A549 (cell line): ENCODE measurements around the gene SH3RF3. TPM values are rescaled to one million over a fixed set of nuclear protein-coding genes. Genes with fewer than 3 reads are reported as not detected.

ENCODE experiments used
- ATAC-seq, 2 experiments: fragments of 200-7000 bp in 1 of 2; fragments of >200 bp in 1 of 2; cut with Nextera tagmentation in 1 of 2; cut with Tn5 transposase in 1 of 2; 3 replicates each; pipeline versions ENCODE4 v1.8.0 to v1.9.1; 2018 to 2020; ENCODE audit warnings: mild to moderate bottlenecking in 1 of 2, moderate library complexity in 1 of 2
- CTCF ChIA-PET: fragments of 300-600 bp; sonication (Branson Sonifier 250); formaldehyde crosslinking; extraction: SDS; loops from one replicate; lab custom pipeline; 2021; ENCODE audit warnings: antibody characterized with exemption, inconsistent platforms; lab: Yijun Ruan, JAX
- POLR2A ChIA-PET: fragments of 350-600 bp; formaldehyde crosslinking; extraction: SDS; loops from one replicate; lab custom pipeline; 2021; ENCODE audit warnings: antibody characterized with exemption, inconsistent platforms; lab: Yijun Ruan, JAX
- DNase-seq, 2 experiments: peaks; one replicate each; pipeline versions ENCODE4 v3.0.0 to v3.0.0-alpha.2; 2011 to 2016; ENCODE audit warnings: low read depth in 1 of 2, low spot score in 1 of 2
- FAIRE-seq: peaks from 2 replicates; lab custom pipeline; 2011; peaks lifted over from hg19 to GRCh38; lab: Jason Lieb, UNC
- H3K27ac ChIP-seq, 2 experiments: fragments of >200 bp; sonication (Bioruptor Twin); formaldehyde crosslinking; 3 replicates each; pipeline ENCODE4 v1.5.1; 2016 to 2017
- H3K4me1 ChIP-seq: fragments of >200 bp; sonication (Bioruptor Twin); formaldehyde crosslinking; 3 replicates; pipeline ENCODE4 v1.6.1; 2016
- H3K4me2 ChIP-seq: fragments of >200 bp; sonication (Bioruptor Twin); formaldehyde crosslinking; 3 replicates; pipeline ENCODE4 v1.6.1; 2016
- H3K4me3 ChIP-seq: fragments of >200 bp; sonication (Bioruptor Twin); formaldehyde crosslinking; 3 replicates; pipeline ENCODE4 v1.5.1; 2016
- H3K9me3 ChIP-seq: fragments of >200 bp; sonication (Bioruptor Twin); formaldehyde crosslinking; 3 replicates; pipeline ENCODE4 v1.6.1; 2016
- ATOH8 ChIP-seq: fragments of 250-450 bp; sonication (Bioruptor Pico); IDR thresholded peaks from 2 replicates; pipeline ENCODE4 v1.5.0; 2020; ENCODE audit warnings: low read depth, mild to moderate bottlenecking, moderate library complexity
- CBX8 ChIP-seq: fragments of 200-600 bp; sonication (generic); IDR thresholded peaks from 2 replicates; pipeline ENCODE4 v1.6.1; 2016
- EP300 ChIP-seq, 2 experiments: fragments of >200 bp; sonication (Bioruptor Twin); formaldehyde crosslinking; IDR thresholded peaks; 2 replicates in 1 of 2; 3 replicates in 1 of 2; pipeline ENCODE4 v1.6.1; 2016 to 2017
- ESRRA ChIP-seq: fragments of 150-350 bp; IDR thresholded peaks from 2 replicates; pipeline ENCODE4 v1.6.1; 2014; ENCODE audit warnings: mild to moderate bottlenecking, low read length, borderline replicate concordance
- FOXS1 ChIP-seq: fragments of 250-450 bp; sonication (Bioruptor Pico); IDR thresholded peaks from 2 replicates; pipeline ENCODE4 v1.5.0; 2020; ENCODE audit warnings: mild to moderate bottlenecking, moderate library complexity
- HES2 ChIP-seq: fragments of >200 bp; sonication (Bioruptor Twin); formaldehyde crosslinking; IDR thresholded peaks from 2 replicates; pipeline ENCODE4 v1.6.1; 2016
- HOXA7 ChIP-seq: fragments of 250-450 bp; sonication (Bioruptor Pico); IDR thresholded peaks from 2 replicates; pipeline ENCODE4 v1.5.0; 2020; ENCODE audit warnings: mild to moderate bottlenecking, moderate library complexity
- HOXB13 ChIP-seq: fragments of 250-450 bp; sonication (Bioruptor Pico); IDR thresholded peaks from 2 replicates; pipeline ENCODE4 v1.5.0; 2020; ENCODE audit warnings: low read depth, mild to moderate bottlenecking, moderate library complexity
- JUN ChIP-seq, 2 experiments: fragments of >200 bp; sonication (Bioruptor Twin); formaldehyde crosslinking; IDR thresholded peaks; 2 replicates in 1 of 2; 3 replicates in 1 of 2; pipeline ENCODE4 v1.6.1; 2016 to 2017
- JUNB ChIP-seq: fragments of >200 bp; sonication (Bioruptor Twin); formaldehyde crosslinking; IDR thresholded peaks from 2 replicates; pipeline ENCODE4 v1.6.1; 2016
- KDM1A ChIP-seq: fragments of 200-600 bp; sonication (generic); IDR thresholded peaks from 2 replicates; pipeline ENCODE4 v1.6.1; 2016; ENCODE audit warnings: low read depth, mild to moderate bottlenecking
- MAFK ChIP-seq: fragments of 450-650 bp; IDR thresholded peaks from 2 replicates; pipeline ENCODE4 v1.6.1; 2014; ENCODE audit not compliant: partially characterized antibody
- NPAS2 ChIP-seq: fragments of 250-450 bp; sonication (Bioruptor Pico); IDR thresholded peaks from 2 replicates; pipeline ENCODE4 v1.8.0; 2022; ENCODE audit warnings: mild to moderate bottlenecking, moderate library complexity, borderline replicate concordance
- PHF8 ChIP-seq: fragments of 200-600 bp; sonication (generic); IDR thresholded peaks from 2 replicates; pipeline ENCODE4 v1.6.1; 2016; ENCODE audit warnings: low read depth, mild to moderate bottlenecking, antibody characterized with exemption, moderate library complexity, borderline replicate concordance
- POLR2A ChIP-seq: IDR thresholded peaks from 2 replicates; pipeline ENCODE4 v1.6.1; 2012; ENCODE audit warnings: mild to moderate bottlenecking, low read length
- RAD21 ChIP-seq, 2 experiments: fragments of >200 bp in 1 of 2; sonication (Bioruptor Twin) in 1 of 2; formaldehyde crosslinking in 1 of 2; IDR thresholded peaks in 1 of 2; conservative IDR thresholded peaks in 1 of 2; 2 replicates in 1 of 2; 3 replicates in 1 of 2; pipeline ENCODE4 v1.6.1; 2012 to 2018; ENCODE audit warnings: inconsistent platforms in 1 of 2
- RCOR1 ChIP-seq: fragments of 150-350 bp; IDR thresholded peaks from 2 replicates; pipeline ENCODE4 v1.6.1; 2014; ENCODE audit warnings: antibody characterized with exemption, low read length, low read depth
- REST ChIP-seq: fragments of 200-600 bp; sonication (generic); IDR thresholded peaks from 2 replicates; pipeline ENCODE4 v1.6.1; 2016; ENCODE audit warnings: antibody characterized with exemption, mild to moderate bottlenecking, moderate library complexity
- RNF2 ChIP-seq: fragments of 200-600 bp; sonication (generic); IDR thresholded peaks from 2 replicates; pipeline ENCODE4 v1.6.1; 2016; ENCODE audit warnings: low read depth, mild to moderate bottlenecking, antibody characterized with exemption, moderate library complexity, borderline replicate concordance
- SMC3 ChIP-seq: fragments of >200 bp; sonication (Bioruptor Twin); formaldehyde crosslinking; IDR thresholded peaks from 3 replicates; pipeline ENCODE4 v1.6.1; 2018; ENCODE audit warnings: inconsistent platforms
- TFCP2L1 ChIP-seq: fragments of 250-450 bp; sonication (Bioruptor Pico); IDR thresholded peaks from 2 replicates; pipeline ENCODE4 v1.5.0; 2021; ENCODE audit warnings: mild to moderate bottlenecking
- ZFP36 ChIP-seq: fragments of 450-650 bp; IDR thresholded peaks from 2 replicates; pipeline ENCODE4 v1.6.1; 2014; ENCODE audit warnings: borderline replicate concordance; ENCODE audit not compliant: partially characterized antibody
- ZNF302 ChIP-seq: fragments of 250-450 bp; sonication (Bioruptor Pico); IDR thresholded peaks from 2 replicates; pipeline ENCODE4 v1.9.0; 2021; ENCODE audit warnings: inconsistent platforms, mild to moderate bottlenecking, moderate library complexity
- WGBS: methylation state at CpG from one replicate; pipeline ENCODE4 v1.1.6; 2017; ENCODE audit errors: missing lambda C conversion rate; 5-methylcytosine and 5-hydroxymethylcytosine counted together
- polyA plus RNA-seq, 4 experiments: library from polyadenylated mRNA; depleted of rRNA in 3 of 4; stranded (reverse); fragments of >200 nt; fragmentation: RNase III in 1 of 4; extraction: RNeasy Plus Mini Kit Qiagen cat#74134 plus additional on column Dnase treatment in 1 of 4; gene quantifications; 2 replicates in 3 of 4; 3 replicates in 1 of 4; pipeline ENCODE4 v1.2.3, GENCODE V29; 2011 to 2017

SH3RF3 gene
- polyA plus RNA-seq, 2 of the 4 experiments (the other 2 are of a cell fraction): 0.04 to 0.21 TPM

- Histone ChIP-seq H3K27ac (no peak overlapping the region), H3K4me3 (no peak overlapping the region), H3K9me3 (no peaks in the 10 kb centered on the region), H3K4me1 (no peaks in the 10 kb centered on the region), H3K4me2 (no peak overlapping the region)
- TF ChIP-seq REST: no peak
- no peak for TF ChIP-seq HOXA7 (CRISPR knock-in tag)
- TF ChIP-seq CBX8: no peak
- TF ChIP-seq RCOR1: no peak
- TF ChIP-seq EP300 (IDR thresholded peaks at IDR 0.05): no peak
- TF ChIP-seq HOXB13: no peak
- no peak for TF ChIP-seq ZFP36
- TF ChIP-seq PHF8: no peak
- TF ChIP-seq SMC3: no peak
- no peak for TF ChIP-seq FOXS1
- no peak for TF ChIP-seq MAFK
- no peak for TF ChIP-seq ATOH8 (CRISPR knock-in tag)
- TF ChIP-seq TFCP2L1: no peak
- TF ChIP-seq NPAS2: no peak
- no peak for TF ChIP-seq RNF2
- no peak for TF ChIP-seq ZNF302
- TF ChIP-seq ESRRA: no peak
- no peak for TF ChIP-seq JUN (IDR thresholded peaks at IDR 0.05)
- 20% methylated on average over 5 of the region's 5 CpGs for WGBS
- DNase-seq: no peak
- no peak for ATAC-seq
- no peak for FAIRE-seq
- POLR2A ChIA-PET: no interaction called here
- CTCF ChIA-PET: no interaction called here
Measured at GRCh38 chr2:109158237-109158636, 29.2 kb downstream of the SH3RF3 start.

GRCh38 chr2:109159096-109159495, 30.1 kb downstream of the SH3RF3 start:
- Histone ChIP-seq H3K4me3 (no peak overlapping the region), H3K27ac (no peak overlapping the region), H3K4me1 (no peaks in the 10 kb centered on the region), H3K9me3 (no peaks in the 10 kb centered on the region), H3K4me2 (no peak overlapping the region)
- FAIRE-seq: no peak
- ChIA-PET CTCF (interaction anchor here (1.0 kb wide), 1 partner anchor 13 kb away, joined by 3 read pairs; no protein-coding TSS in a partner anchor), POLR2A (no interaction called here)
- 38% methylated on average over 7 of the region's 13 CpGs for whole genome bisulfite sequencing
- no peak for ATAC-seq
- no peak for DNase-seq
- TF ChIP-seq HES2 (no peak), ESRRA (no peak), JUNB (no peak), KDM1A (no peak), RAD21 (conservative IDR thresholded peaks at IDR 0.05 in 1 of 2, IDR thresholded peaks at IDR 0.05 in 1 of 2) (no peak), POLR2A (no peak), ZNF302 (no peak), ATOH8 (CRISPR knock-in tag) (no peak)
